SU-DHL-6 (cell line): ENCODE data around the gene TBC1D20.

ENCODE experiments used
- CTCF ChIP-seq: fragments of 200-600 bp; sonication (generic); IDR thresholded peaks from one replicate; pipeline ENCODE4 v1.5.1; 2017; ENCODE audit warnings: antibody characterized with exemption, mild to moderate bottlenecking, low read length, moderate library complexity; ENCODE audit not compliant: insufficient read depth, poor library complexity, severe bottlenecking
- EZH2phosphoT487 ChIP-seq: fragments of 200-600 bp; sonication (generic), shearing (Covaris generic); conservative IDR thresholded peaks from 2 replicates; pipeline ENCODE4 v1.6.1; 2018; ENCODE audit warnings: mild to moderate bottlenecking, antibody characterized with exemption, low read length, moderate library complexity, mixed read lengths

GRCh38 chr20:438571-439469, 23.5 kb downstream of the TBC1D20 start:
- TF ChIP-seq CTCF (no peak), EZH2phosphoT487 (no peak)
